T-helper 9 cell (primary cell): Measurements from ENCODE around the gene MICOS13.
"Not testable (repeated sequence)": the region's sequence is repeated elsewhere in the genome, so short reads cannot be mapped to it uniquely, and the experiment has no call there.

ENCODE experiments used
- DNase-seq: peaks from one replicate; pipeline ENCODE4 v3.0.0-alpha.2; 2020
- total RNA-seq, 2 donors: gene quantifications; one replicate each; lab custom pipeline; 2026; lab: John Stamatoyannopoulos, UW

The MICOS13 gene
- 14.2 to 34.2 reads per million in 2 donors for total RNA-seq

GRCh38 chr19:5680437-5681368, at the start of gene MICOS13, which contains the start of gene HSD11B1L:
Gene MICOS13, minus strand, starts transcription at chr19:5680516. Its CDS starts 30 bp downstream, at chr19:5680486.
Gene HSD11B1L, plus strand, starts transcription at chr19:5681027. Its CDS starts 3,806 bp downstream, at chr19:5684833.
- peak; percentile 95 for DNase-seq

GRCh38 chr19:5727453-5728050, 47.2 kb upstream of the MICOS13 start:
- DNase-seq: no peak

- peak; percentile 95 for DNase-seq
These were observed 39.9 kb upstream of the MICOS13 start, which contains the start of the genes CATSPERD and LONP1 for GRCh38 chr19:5719961-5720790. Gene CATSPERD, plus strand, starts transcription at chr19:5720637. Its CDS starts 101 bp downstream, at chr19:5720738. Gene LONP1, minus strand, starts transcription at chr19:5720146. Its CDS starts 14 bp downstream, at chr19:5720132.

- no peak for DNase-seq
These were observed 39.1 kb upstream of the MICOS13 start for GRCh38 chr19:5719274-5719960.

GRCh38 chr19:5718579-5719273, 38.4 kb upstream of the MICOS13 start:
- no peak for DNase-seq

GRCh38 chr19:5718037-5718578, 37.8 kb upstream of the MICOS13 start:
- DNase-seq: no peak

GRCh38 chr19:5717215-5717935, 37.1 kb upstream of the MICOS13 start:
- DNase-seq: no peak

GRCh38 chr19:5714816-5715215, 34.5 kb upstream of the MICOS13 start:
- no peak for DNase-seq

- DNase-seq: no peak
These were observed 32.9 kb upstream of the MICOS13 start for GRCh38 chr19:5713228-5713627.

GRCh38 chr19:5711713-5712161, 31.4 kb upstream of the MICOS13 start:
- no peak for DNase-seq

GRCh38 chr19:5711025-5711424, 30.7 kb upstream of the MICOS13 start:
- no peak for DNase-seq

GRCh38 chr19:5707576-5708575, 27.6 kb upstream of the MICOS13 start:
- no peak for DNase-seq

- no peak for DNase-seq
These were observed 26.7 kb upstream of the MICOS13 start for GRCh38 chr19:5706876-5707573.

GRCh38 chr19:5705552-5705951, 25.2 kb upstream of the MICOS13 start:
- DNase-seq: no peak

- no peak for DNase-seq
These were observed 23.8 kb upstream of the MICOS13 start for GRCh38 chr19:5703819-5704818.

GRCh38 chr19:5702053-5702410, 21.7 kb upstream of the MICOS13 start:
- DNase-seq: not testable (repeated sequence)

GRCh38 chr19:5700455-5701092, 20.3 kb upstream of the MICOS13 start:
- no peak for DNase-seq
